HG02938 (cell line): ENCODE results near the gene FAM193B.
"Not testable (repeated sequence)": the region's sequence is repeated elsewhere in the genome, so short reads cannot be mapped to it uniquely, and the experiment has no call there.

Experiments used
- ATAC-seq: cut with Tn5 transposase; IDR thresholded peaks from one replicate; pipeline ENCODE4 v1.9.1; 2021; ENCODE audit warnings: mild to moderate bottlenecking, moderate library complexity; ENCODE audit not compliant: unreplicated experiment

The FAM193B gene

DNA sequence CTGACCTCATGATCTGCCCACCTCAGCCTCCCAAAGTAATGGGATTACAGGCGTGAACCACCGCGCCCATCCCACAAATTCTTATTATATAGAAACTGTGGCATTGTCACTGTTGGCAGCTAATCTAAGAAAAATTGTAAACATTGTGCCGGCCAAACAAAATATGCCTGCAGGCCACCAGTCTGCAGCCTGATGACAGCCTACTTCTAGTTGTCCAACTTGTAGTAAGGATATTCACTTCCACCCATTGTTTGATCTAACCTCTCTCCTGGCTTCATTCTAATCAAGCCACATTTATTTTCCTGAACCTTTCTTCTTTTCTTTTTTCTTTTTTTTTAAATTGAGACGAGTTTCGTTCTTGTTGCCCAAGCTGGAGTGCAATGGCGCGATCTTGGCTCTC lies 24.0 kb upstream of the FAM193B start:
- no peak for ATAC-seq

DNA sequence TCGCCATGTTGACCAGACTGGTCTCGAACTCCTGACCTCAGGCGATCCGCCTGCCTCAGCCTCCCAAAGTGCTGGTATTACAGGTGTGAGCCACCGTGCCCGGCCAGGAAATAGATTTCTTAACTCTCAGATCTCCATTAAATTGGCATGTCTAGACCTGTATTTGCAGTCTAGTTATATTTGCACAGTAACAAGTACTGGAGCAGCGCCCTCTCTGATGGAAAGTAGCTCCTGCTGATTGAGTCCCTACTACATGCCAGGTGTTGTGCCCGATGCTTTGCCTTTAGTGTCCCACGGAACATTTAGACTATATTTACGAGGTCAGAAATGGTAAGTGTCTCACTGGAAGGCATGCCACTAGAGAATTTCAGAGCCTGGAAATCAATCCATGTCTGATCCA lies 21.8 kb upstream of the FAM193B start:
- no peak for ATAC-seq

DNA sequence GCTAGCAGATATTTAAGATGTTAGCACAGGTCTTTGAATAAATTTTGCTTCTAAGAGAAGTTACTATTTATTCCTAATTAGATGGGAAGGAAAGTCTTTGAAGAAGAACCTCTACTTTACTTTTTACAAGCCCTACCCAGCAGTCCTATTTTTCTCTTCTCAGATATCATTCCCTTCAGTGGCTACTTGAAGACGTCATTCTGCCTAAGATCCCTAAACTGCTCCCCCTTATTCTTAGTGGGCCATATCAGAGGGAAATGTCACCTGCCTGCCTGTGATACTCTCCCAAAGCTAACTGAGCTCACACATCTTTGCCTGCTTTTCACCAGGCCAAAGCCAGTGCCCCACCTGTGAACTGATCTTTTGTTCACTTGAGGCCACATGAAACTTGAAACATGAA lies 21.1 kb upstream of the FAM193B start:
- no peak for ATAC-seq

DNA sequence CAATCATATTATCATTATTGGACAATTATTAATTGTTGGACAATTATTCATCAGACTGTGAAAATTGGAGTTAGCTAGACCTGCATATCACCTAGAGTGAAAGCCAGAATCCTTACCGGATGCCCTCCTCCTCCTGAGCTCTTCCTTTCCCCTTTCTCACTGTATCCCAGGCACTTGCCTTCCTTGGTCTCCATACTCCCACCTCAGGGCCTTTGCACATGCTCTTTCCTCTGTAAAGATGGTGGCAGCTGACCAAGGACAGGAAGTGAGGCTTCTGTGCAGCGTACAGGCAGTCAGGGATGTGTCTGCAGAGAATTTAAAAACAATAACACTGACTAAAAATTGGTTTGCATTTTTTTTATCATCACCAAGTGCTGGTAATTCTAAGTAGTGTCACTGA lies 15.5 kb upstream of the FAM193B start:
- ATAC-seq = no peak

DNA sequence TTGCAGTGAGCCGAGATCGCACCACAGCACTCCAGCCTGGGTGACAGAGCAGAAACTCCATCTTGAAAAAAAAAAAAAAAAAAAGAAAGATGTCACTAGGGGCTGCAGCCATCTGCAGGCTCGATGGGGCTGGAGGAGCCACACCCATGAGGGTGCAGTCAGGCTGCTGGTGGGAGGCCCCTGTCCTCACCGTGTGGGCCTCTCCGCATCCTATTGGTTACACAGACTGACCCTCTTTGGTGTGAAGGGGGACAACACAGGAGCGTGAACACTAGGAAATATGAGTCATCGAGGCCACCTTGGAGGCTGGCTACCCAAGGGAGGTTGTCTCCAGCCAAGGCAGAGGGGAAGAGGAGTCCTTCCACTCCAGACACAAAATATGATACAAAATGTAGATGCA lies 14.0 kb upstream of the FAM193B start:
- no peak for ATAC-seq

DNA sequence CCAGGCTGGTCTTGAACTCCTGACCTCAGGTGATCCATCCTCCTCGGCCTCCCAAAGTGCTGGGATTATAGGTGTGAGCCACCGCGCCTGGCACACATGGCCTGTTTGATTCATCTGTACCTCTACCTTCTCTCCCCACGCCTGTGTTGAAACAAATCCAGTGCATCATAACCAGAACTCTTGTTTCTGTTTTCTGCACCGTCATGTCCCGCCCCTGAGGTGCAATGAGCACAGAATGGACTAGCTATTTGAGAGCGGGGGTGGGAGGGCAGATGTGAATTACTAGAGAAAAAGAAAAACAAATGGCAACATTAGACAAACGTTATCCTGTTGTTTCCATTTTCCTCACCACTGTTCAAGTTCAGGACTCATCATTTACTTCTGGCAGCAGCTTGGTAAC lies 10.7 kb upstream of the FAM193B start:
- ATAC-seq = no peak

DNA sequence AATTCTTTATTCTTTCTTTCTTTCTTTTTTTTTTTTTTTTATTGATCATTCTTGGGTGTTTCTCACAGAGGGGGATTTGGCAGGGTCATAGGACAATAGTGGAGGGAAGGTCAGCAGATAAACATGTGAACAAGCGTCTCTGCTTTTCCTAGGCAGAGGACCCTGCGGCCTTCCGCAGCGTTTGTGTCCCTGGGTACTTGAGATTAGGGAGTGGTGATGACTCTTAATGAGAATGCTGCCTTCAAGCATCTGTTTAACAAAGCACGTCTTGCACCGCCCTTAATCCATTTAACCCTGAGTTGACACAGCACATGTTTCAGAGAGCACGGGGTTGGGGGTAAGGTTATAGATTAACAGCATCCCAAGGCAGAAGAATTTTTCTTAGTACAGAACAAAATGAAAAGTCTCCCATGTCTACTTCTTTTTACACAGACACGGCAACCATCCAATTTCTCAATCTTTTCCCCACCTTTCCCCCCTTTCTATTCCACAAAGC lies 5.1 kb upstream of the FAM193B start:
- ATAC-seq = not testable (repeated sequence)

DNA sequence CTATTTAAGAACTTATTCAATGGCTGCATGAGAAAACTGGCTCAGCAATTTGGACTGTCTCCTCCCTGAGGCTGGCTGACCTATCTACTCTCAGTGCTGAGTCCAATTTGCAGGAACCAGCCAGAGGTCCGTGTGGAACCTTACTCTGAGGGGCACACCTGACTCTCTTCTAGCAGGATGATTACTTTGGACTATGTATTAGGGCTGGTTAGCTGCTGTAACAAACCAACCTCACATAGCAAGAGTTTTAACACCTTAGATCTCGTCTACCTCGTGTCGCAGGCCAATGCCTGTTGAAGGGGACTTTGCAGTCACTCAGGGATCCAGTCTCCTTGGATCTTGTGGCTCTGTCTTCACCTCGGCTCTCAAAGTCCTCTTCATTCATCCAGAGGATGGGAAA lies 3.4 kb upstream of the FAM193B start:
- ATAC-seq = no peak

DNA sequence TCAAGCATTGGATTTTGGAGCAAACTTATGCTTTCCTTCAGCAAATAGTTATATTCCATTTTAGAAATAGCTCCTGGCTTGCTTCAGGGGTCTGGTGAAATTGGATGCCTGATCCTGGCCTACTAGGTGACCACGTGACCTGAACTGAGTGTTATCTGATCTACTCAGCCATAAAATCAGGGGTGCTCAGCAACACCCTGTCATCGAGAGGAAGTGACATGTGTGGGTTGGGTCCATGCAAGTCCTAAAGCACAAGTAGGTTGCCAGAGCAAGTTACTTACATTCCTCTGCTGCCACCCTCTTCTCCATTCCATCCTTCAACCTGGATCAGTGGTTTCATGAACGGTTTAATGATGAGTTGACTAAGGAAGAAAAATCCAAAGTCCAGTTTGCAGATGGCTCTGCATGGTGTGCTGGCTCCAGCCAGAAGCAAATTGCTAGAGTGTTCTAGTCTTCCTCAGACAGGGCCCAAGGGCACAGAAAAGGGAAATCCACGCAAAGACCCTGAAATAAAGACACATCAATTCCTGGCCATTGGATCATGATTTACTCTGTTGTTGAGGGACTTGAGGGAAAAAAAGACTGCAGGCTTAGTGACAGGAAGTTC lies 2.8 kb upstream of the FAM193B start:
- ATAC-seq = no peak

DNA sequence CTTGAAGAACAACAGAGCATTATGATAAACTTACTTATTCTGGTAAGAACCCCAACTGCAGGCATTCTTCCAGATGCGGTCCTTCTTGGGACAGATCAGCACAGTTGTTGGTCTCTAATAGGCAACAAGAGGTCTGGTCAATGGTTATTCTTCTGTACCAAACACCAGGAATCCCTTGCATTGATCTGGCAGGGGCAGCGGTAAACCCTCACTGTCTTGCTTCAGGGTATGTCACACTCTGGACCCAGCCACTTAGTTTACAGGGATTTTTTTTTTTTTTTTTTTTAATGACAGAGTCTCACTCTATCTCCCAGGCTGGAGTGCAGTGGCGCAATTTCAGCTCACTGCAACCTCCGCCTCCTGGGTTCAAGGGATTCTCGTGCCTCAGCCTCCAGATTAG lies 1.3 kb upstream of the FAM193B start:
- no peak for ATAC-seq

DNA sequence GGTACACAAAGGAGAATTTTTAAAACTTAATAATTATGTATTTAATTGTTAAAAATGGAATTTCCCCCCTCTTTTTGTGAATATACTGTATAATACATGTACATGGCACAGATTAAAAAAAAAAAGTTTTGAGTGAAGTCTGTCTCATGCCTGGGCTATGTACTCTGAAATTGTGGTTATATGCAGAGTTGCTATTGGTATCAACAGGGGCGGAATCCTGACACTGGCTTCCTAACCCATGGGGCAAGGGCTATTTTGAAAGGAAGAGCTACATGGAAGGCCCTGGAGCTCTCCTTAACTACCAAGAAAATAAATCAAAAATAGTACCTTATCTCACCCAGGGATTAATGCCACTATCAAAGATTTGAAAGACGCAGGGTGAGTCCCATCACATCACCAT lies 865 bp upstream of the FAM193B start:
- ATAC-seq = no peak

DNA sequence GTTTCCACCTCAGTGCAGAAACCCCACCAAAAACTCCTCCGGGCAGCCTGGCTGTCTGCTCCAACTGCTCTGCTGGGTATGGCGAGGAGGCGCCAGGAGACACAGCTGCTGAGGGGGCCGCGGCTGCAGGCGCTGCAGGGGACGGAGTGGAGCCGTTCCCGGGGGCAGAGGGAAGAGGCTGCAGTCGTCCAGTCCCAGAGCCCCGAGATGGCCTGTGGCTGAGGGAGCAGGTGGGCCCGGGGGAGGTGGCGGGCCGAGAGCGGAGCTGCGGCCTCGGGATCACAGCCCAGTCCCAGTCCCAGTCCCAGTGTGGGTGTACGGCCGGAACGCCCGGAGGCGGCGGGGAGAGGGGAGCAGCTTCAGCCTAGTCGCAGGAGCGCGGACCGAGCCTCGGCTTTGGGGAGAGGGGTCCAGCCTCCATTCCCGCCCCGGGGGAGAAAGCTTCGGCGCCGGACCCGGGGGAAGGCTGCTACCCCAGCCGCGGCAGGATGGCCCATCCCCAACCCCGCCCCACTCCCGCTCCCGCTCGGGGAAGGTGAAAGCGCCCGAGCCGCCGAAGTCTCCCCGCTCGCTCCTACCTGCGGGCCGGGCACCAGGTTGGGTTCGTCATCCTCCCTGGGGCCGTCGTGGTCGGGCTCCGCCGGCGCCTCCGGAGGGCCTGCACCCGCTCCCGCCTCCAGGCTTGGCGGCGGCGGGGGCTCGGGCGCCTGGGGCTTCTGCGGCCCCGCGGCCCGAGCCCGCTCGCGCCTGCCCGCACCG lies 513 bp downstream of the FAM193B start:
- ATAC-seq = peak; percentile 46

DNA sequence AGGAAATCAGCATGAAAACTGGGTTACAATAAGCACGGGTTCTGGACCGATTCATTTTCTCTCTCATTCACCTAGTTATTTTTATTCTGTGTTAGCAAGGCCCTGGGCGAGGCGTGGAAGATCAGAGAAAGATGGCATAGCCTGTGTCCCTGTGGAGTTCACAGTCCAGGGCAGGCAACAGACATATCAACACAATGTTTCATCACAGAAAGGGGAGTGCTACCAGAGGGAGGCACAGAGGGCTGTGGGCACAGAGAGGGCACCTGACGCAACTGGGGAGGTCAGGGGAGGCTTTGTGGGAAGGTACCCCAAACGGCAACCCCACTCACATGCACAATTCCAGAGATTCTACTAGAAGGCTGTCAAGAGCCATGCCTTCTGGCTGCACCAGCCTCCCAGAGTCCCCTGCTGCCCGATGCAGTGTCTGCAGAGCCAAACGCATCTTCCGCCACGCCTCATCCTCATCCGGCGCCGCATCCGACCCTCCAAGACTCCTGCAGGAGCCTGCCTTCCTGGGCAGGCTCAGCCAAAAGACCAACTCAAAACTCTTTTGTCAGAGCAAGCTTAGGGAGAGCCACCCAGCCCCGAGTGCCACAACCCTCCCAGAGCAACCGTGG lies 1.4 kb downstream of the FAM193B start:
- no peak for ATAC-seq

DNA sequence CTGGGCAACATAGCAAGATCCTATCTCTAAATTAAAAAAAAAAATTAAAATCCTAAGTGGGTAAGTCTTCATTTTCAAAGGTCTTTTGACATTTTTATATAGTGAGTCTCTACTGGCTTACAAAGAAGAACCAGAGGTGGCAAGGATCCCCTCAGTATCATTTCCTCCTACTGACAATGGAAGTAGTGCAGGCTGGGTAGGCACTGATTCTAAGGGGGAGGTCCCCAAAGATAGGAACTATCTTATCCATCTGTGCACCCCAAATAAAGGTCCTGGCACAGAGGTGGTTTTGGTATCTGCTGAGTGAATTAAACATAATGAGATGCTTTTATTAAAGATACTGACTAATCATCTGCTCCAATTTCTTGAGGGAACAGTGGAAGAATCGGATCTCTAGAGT lies 4.2 kb downstream of the FAM193B start:
- no peak for ATAC-seq

DNA sequence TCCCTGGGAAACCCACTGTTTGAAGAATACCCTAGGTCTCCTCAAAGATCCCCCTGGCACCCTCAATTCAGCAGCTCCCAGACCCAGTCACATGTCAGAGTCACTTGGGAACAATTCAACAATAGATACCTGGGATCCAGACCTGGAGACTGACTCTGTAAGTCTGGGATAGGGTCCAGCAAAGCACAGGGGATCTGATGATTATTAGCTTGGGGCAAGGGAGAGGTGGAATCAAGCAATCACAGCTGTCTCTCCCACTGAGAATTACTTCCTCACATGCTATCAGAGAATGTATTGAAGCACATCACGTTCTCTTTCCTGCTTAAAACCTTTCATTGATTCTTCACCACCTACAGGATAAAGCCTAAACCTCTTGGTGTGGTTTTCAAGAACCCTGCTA lies 5.9 kb downstream of the FAM193B start:
- ATAC-seq = no peak

DNA sequence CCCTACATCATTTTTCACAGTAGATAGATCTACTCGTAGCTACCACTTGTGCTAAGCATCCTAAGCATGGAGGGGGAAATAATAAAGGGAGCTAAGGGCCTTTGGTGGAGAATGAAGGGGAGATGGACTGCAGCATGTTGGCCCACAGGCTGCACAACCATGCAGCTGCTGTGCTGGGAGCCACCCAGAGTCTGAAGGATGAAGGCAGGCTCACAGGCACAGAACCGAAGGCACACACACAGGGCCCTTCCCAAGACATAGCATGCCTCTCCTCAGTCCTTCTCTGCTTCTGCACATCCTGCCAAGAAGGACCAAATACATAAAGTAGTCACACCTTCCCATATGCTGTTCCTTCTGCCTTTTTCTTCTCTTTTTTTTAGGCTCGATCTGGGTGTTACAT lies 6.6 kb downstream of the FAM193B start:
- no peak for ATAC-seq

DNA sequence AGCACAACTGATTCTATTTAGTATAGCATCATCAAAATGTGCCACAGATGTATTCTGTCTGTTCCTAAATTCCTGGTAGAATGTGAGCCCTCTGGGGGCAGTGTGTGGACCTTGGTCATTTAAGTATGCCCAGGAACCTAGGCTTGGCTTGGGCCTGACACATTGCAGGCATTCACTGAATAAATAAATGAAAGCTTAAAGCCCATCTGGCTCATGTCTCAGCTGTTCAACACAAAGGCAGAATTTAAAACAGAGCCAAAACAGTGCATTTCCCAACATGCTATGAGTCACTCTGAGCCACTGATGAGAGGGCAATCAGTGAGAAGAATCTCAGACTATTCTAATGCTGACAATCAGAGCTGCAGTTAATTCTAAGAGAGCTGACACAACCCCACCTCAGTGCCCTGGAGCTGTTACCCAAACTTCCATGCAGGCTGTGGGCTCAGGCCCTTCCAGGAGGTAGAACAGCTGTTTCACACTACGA lies 8.1 kb downstream of the FAM193B start:
- no peak for ATAC-seq

DNA sequence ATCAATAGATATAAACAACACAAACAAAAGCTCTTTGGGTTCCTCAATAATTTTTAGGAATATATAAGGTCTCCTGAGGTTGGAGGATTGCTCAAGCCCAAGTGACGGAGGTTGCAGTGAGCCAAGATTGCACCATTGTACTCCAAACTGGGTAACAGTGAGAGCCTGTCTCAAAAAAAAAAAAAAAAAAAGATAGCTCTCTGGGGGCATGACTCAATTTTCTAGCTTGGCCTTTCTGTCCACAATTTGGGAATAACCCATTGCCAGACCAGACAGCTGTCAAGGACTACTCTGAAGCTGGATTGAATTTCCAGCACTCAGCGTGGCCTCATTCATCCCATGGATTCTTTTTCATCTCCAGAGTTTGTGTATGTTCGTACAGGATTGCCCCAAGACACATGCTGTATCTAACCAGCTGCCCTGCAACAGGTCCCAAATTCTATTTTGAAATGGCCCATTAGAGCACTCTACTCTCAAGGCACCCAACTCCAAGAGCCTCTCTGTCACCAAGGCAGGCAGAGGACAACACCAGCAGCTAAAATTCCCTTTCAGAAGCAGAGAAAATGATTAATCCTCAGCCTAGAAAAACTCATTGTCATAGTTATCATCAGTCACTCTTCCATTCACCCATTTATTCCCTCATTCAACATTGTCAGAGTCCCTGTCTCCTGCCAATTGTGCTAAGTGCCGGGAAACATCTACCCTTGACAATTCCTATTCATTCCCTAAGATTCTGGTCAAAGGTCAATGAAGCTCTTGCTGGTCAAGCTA lies 8.7 kb downstream of the FAM193B start:
- no peak for ATAC-seq

DNA sequence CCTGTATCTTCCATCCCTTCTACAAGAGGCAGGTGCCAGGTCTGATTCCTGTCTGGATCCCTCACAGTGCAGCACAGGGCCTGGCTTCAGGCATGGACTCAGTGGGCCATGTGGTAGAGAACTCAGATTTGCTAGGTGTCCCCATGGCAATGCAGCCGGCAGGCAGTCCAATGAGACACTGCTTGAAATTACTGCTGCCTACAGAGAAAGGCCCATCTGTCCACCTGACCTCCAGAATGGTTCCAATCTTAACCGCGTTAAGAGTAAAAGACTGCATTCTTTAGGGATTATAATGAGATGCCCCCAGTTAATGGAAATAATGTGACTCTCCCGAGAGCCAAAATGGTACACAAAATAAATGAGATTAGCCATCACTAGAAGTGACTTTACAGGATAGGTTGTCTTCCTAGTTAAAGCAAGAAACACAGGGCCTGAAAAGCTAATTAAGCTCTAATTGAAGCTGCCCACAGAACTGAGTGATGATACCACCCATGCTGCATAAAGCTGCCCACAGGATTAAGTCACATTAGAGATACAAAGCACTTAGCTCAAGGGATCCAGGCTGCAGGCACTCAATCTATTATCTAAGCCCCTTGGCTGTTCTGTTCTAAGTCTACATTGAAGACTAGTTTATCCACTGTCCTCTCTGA lies 11.4 kb downstream of the FAM193B start:
- no peak for ATAC-seq

DNA sequence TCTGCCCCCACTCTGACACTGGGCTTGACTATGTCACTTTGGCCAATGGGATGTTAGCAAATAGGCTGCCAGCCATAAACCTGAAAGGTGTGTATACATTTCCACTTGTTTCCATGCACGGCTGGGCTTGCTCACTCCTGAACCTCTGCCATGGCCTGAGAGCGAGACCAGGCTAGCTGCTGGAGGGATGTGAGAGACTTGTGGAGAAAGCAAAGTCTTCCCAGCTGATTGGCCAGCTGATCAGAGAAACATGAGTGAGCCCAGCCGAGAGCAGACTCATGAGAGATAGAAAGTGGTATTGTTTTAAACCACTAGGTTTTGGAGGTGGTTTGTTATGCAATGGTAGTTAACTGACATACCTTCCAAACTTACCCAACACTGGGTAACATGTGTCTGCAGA lies 13.9 kb downstream of the FAM193B start:
- no peak for ATAC-seq

DNA sequence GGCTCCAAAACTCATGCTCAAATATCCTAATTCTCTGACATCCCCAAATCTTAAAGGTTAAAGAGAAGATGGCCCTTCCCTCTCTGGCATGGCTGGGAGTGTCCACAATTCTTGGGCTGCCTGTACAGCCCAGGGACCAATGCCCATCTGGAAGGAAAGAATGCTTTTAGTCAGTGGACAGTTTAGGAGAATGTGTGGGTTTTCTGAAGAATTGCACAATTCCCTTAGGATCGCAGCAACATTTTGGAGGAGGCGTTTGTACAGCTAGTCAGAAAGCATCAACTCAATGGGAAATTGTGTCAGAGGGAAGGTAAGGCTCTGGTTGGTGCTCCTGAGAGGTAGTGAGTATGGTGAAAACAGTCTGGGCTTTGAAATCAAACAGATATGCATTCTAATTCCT lies 15.0 kb downstream of the FAM193B start:
- no peak for ATAC-seq
